ENCODE results near the gene COX4I1. TPM values are rescaled to one million over a fixed set of nuclear protein-coding genes. Genes with fewer than 3 reads are reported as not detected.

COX4I1 gene
- total RNA-seq, 1 donor from 2014 or later = 344 TPM

- Mint-ChIP-seq H3K27ac (ENCODE audit: unreplicated experiment) (no peak overlapping the region), H3K4me3 (ENCODE audit: unreplicated experiment) (no peak overlapping the region), H3K27me3 (ENCODE audit: low read depth) (peaks cover 38% of the 10 kb centered on the region), H3K36me3 (ENCODE audit: low read depth) (peaks cover 1% of the 10 kb centered on the region), H3K4me1 (ENCODE audit: low read depth) (no peaks in the 10 kb centered on the region), H3K9me3 (ENCODE audit: low read depth) (peaks cover 6% of the 10 kb centered on the region)
- DNase-seq (ENCODE audit: low spot score) = no peak
- TF ChIP-seq CTCF (IDR thresholded peaks at IDR 0.05) = no peak
Measured at GRCh38 chr16:85842435-85842834, 42.9 kb downstream of the COX4I1 start.

DNA sequence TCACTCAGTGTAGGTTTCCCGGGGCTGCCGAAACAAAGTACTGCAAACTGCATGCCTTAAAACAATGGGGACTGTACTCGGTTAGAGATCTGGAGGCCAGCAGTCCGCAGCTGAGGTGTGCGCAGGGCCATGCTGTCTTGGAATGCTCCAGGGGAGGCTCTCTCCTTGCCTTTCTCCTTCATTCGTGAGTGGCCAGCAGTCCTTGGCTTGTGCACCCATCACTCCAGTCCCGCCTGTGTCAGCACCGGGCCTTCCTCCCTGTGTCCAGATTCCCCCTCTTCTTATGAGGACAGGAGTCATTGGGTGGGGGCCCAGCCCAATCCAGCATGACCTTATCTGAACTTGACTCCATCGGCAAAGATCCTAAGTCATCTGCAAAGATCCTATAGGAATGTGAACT lies 43.4 kb downstream of the COX4I1 start:
- peaks cover 1% of the 10 kb centered on the region for H3K36me3 Mint-ChIP-seq (ENCODE audit: low read depth)
- peaks cover 6% of the 10 kb centered on the region for H3K9me3 Mint-ChIP-seq (ENCODE audit: low read depth)
- H3K27ac Mint-ChIP-seq (ENCODE audit: unreplicated experiment) = no peak overlapping the region
- no peak overlapping the region for H3K4me3 Mint-ChIP-seq (ENCODE audit: unreplicated experiment)
- TF ChIP-seq CTCF (IDR thresholded peaks at IDR 0.05) = no peak
- peak; percentile 60 for DNase-seq (ENCODE audit: low spot score)
- peaks cover 36% of the 10 kb centered on the region for H3K27me3 Mint-ChIP-seq (ENCODE audit: low read depth)
- H3K4me1 Mint-ChIP-seq (ENCODE audit: low read depth) = no peaks in the 10 kb centered on the region

- peak; percentile 56 for DNase-seq (ENCODE audit: low spot score)
- no peak overlapping the region for H3K27ac Mint-ChIP-seq (ENCODE audit: unreplicated experiment)
- peaks cover 6% of the 10 kb centered on the region for H3K9me3 Mint-ChIP-seq (ENCODE audit: low read depth)
- H3K4me3 Mint-ChIP-seq (ENCODE audit: unreplicated experiment) = no peak overlapping the region
- peaks cover 1% of the 10 kb centered on the region for H3K36me3 Mint-ChIP-seq (ENCODE audit: low read depth)
- peaks cover 42% of the 10 kb centered on the region for H3K27me3 Mint-ChIP-seq (ENCODE audit: low read depth)
- no peak for TF ChIP-seq CTCF (IDR thresholded peaks at IDR 0.05)
- H3K4me1 Mint-ChIP-seq (ENCODE audit: low read depth) = no peaks in the 10 kb centered on the region
Measured at GRCh38 chr16:85843471-85844168, 44.1 kb downstream of the COX4I1 start.

- peaks cover 39% of the 10 kb centered on the region for H3K27me3 Mint-ChIP-seq (ENCODE audit: low read depth)
- H3K27ac Mint-ChIP-seq (ENCODE audit: unreplicated experiment) = no peak overlapping the region
- no peak for TF ChIP-seq CTCF (IDR thresholded peaks at IDR 0.05)
- peaks cover 1% of the 10 kb centered on the region for H3K36me3 Mint-ChIP-seq (ENCODE audit: low read depth)
- H3K9me3 Mint-ChIP-seq (ENCODE audit: low read depth) = peaks cover 6% of the 10 kb centered on the region
- no peaks in the 10 kb centered on the region for H3K4me1 Mint-ChIP-seq (ENCODE audit: low read depth)
- no peak overlapping the region for H3K4me3 Mint-ChIP-seq (ENCODE audit: unreplicated experiment)
- DNase-seq (ENCODE audit: low spot score) = no peak
Measured at GRCh38 chr16:85844169-85844481, 44.6 kb downstream of the COX4I1 start.

GRCh38 chr16:85844786-85845185 lies 45.3 kb downstream of the COX4I1 start:
- Mint-ChIP-seq H3K36me3 (ENCODE audit: low read depth) (peaks cover 1% of the 10 kb centered on the region), H3K27me3 (ENCODE audit: low read depth) (peaks cover 40% of the 10 kb centered on the region), H3K4me1 (ENCODE audit: low read depth) (no peaks in the 10 kb centered on the region), H3K9me3 (ENCODE audit: low read depth) (peaks cover 6% of the 10 kb centered on the region), H3K27ac (ENCODE audit: unreplicated experiment) (no peak overlapping the region), H3K4me3 (ENCODE audit: unreplicated experiment) (no peak overlapping the region)
- peak; percentile 34 for DNase-seq (ENCODE audit: low spot score)
- TF ChIP-seq CTCF (IDR thresholded peaks at IDR 0.05) = no peak
